ENCODE results near the gene HEG1.

DNA sequence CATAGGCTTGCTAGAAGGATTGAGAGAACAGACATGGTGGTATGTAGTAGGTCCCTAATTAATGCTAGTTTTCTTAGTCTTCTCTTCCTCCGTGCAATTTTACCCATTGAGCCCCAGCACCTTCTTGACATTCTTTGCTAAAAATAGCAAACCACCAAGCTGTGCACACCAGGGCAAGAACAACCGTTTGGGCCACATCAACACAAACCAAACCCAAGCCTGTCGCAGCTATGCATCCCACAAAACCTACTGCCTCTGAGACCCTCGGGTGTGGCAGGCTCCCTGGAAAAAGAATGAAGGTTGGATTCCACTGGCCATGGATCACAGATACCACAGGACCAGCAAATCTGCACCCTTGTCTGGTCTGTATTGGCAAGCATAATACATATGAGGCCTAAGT lies 27.1 kb downstream of the HEG1 start:
- TF ChIP-seq POLR2A (IDR thresholded peaks at IDR 0.05) = no peak
- TF ChIP-seq, protein P1, sequence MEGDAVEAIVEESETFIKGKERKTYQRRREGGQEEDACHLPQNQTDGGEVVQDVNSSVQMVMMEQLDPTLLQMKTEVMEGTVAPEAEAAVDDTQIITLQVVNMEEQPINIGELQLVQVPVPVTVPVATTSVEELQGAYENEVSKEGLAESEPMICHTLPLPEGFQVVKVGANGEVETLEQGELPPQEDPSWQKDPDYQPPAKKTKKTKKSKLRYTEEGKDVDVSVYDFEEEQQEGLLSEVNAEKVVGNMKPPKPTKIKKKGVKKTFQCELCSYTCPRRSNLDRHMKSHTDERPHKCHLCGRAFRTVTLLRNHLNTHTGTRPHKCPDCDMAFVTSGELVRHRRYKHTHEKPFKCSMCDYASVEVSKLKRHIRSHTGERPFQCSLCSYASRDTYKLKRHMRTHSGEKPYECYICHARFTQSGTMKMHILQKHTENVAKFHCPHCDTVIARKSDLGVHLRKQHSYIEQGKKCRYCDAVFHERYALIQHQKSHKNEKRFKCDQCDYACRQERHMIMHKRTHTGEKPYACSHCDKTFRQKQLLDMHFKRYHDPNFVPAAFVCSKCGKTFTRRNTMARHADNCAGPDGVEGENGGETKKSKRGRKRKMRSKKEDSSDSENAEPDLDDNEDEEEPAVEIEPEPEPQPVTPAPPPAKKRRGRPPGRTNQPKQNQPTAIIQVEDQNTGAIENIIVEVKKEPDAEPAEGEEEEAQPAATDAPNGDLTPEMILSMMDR (IDR thresholded peaks at IDR 0.05) = no peak
- TF ChIP-seq EP300 (IDR thresholded peaks at IDR 0.05) = no peak
